ENCODE results near the gene HOTAIR. TPM values are rescaled to one million over a fixed set of nuclear protein-coding genes. Genes with fewer than 3 reads are reported as not detected.

HOTAIR gene
- total RNA-seq, 1 experiment from 2014 or later, result not detected

- no peak for DNase-seq (ENCODE audit: low read depth)
Observed at GRCh38 chr12:53976172-53976822, 1.5 kb upstream of the HOTAIR start.

GRCh38 chr12:53975479-53976152 lies 862 bp upstream of the HOTAIR start:
- DNase-seq (ENCODE audit: low read depth), result no peak

DNA sequence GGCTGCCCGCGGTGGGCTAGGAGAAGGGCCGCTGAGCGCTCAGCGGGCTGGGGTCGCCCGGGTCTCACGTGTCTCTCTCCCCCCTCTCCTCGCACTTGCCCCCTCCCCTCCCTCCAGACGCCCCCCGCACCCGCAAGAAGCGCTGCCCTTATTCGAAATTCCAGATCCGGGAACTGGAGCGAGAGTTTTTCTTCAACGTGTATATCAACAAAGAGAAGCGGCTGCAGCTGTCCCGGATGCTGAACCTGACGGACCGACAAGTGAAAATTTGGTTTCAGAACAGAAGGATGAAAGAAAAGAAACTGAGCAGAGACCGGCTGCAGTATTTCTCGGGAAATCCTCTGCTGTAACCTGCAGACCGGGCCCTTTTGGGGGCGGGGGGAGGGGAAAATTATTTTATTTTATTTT lies 314 bp upstream of the HOTAIR start:
- no peak for DNase-seq (ENCODE audit: low read depth)

GRCh38 chr12:53973236-53974042 lies 1.3 kb downstream of the HOTAIR start:
- peak; percentile 41 for DNase-seq (ENCODE audit: low read depth)

DNA sequence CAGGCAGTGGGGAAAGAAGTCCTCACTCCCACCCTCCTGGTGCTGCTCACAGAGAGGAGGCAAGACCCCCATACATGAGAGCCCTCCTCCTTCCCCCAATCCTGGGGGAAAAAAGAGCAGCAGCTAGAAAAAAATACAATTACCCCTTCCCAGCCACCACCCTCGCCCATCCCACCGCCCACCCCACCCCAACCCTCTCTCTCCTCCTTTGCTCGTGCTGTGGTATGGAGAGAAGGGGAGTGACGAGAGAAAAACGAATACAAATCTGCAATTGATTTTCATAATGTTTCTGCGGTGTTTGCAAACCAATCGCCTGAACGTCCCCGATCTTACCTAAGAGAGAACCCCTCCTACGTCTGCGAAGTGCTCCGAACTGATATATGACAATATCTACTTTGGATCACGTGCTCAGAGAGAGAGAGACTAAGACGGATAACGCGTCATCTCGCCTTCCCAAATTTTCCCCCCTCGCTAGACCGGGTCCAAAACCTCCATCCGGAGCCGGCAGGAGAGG lies 2.0 kb downstream of the HOTAIR start, which contains the start of gene HOXC11:
HOXC11 (plus strand) TSS at position 405 of the 514 bp plus-strand sequence. CDS start 116 bp downstream, outside the sequence.
- DNase-seq (ENCODE audit: low read depth), result no peak

DNA sequence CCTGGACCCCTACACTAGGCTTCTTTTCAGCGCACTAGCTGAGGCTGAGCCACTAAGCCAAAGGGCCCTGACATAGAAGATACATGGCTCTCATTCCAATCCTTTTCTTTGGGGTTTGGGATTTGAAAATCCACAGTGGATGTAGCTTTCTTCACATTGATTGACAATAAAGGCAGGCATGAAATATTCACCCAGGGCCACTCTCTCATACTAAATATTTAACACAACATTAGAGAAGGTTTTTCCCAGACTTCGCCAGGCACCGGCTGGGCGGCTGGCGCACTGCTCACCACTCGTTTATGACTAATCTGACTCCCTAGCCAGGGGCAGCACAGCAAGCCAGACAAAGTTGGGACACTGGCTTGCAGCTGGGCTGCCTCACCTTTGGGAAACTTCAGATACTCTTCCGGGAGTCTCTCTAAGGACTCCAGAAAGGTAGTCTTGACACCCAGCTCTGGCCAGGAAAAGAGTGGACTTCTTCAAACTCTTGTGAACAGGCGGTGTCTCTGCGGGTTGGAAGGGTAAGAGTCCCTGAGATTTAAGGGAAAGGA lies 2.5 kb downstream of the HOTAIR start:
- DNase-seq (ENCODE audit: low read depth), result peak; percentile 65

GRCh38 chr12:53971686-53972085 lies 3.1 kb downstream of the HOTAIR start:
- no peak for DNase-seq (ENCODE audit: low read depth)

DNA sequence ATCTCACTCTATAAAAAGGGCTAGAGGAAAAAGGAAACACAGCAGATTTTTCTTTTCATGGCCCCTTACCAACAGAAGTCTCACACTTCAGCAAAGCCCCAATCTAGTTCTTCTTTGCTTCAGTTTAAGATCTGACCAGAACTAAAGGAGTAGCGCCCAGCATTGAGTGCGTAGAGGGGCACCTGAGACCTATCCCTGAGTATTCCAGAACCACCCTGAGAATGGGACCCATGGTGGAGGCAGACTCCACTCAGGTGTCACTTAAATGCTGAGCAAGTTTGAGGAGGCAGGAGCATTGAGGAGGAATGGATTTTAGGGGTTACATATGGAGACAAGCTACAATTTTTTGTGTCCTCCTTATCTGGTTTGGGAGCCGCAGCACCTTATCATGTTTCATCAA lies 3.6 kb downstream of the HOTAIR start:
- no peak for DNase-seq (ENCODE audit: low read depth)

DNA sequence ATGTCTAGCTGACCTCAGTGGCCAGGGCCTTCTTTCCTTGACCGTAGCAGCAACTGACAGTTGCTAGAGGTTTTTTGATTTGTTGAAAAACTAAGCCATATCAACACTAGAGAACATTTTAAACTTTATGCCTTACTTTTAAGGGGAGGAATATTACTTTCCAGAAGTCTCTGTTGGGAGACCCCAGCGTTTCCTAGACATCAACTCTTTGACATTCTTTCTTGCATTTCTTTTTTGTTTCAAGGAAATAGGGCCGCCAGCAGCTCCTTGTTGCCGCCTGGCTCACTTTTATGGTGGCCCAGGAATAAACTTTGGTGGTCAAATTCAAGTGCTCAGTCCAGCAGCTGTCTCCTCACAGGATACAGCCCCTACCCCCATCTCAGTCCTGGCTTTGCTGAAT lies 4.3 kb downstream of the HOTAIR start:
- DNase-seq (ENCODE audit: low read depth), result no peak

DNA sequence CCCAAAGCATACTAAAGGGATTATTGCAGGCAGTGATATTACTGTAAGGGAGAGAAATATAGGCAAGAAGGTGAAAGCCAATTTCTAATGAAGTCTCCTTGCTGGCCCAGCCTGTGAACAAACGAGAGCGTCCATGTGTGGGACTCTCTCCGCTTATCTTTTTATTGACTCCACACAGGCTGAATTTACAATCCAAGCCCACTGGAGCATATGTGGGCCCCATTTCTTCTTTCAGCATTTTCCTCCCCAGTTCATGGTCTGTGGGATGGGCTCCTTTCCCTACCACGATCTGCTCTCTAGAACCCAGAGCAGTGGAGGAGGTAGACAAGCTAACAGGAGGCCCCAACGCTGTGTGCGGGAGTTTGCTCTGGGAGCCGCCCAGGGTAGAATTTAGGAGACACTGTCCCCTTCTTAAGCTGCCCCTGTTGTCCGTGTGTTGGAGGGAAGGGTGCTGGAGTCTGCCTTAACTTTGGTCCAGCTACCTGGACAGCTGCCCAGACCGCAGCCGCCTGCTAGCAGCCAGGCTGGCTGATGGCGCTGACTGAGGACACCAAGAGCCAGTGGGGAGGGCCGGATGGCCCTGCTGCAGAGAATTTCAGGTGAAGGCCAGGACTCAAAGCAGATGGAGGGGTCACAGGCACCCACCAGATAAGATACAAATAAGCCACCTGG lies 5.0 kb downstream of the HOTAIR start:
- no peak for DNase-seq (ENCODE audit: low read depth)

DNA sequence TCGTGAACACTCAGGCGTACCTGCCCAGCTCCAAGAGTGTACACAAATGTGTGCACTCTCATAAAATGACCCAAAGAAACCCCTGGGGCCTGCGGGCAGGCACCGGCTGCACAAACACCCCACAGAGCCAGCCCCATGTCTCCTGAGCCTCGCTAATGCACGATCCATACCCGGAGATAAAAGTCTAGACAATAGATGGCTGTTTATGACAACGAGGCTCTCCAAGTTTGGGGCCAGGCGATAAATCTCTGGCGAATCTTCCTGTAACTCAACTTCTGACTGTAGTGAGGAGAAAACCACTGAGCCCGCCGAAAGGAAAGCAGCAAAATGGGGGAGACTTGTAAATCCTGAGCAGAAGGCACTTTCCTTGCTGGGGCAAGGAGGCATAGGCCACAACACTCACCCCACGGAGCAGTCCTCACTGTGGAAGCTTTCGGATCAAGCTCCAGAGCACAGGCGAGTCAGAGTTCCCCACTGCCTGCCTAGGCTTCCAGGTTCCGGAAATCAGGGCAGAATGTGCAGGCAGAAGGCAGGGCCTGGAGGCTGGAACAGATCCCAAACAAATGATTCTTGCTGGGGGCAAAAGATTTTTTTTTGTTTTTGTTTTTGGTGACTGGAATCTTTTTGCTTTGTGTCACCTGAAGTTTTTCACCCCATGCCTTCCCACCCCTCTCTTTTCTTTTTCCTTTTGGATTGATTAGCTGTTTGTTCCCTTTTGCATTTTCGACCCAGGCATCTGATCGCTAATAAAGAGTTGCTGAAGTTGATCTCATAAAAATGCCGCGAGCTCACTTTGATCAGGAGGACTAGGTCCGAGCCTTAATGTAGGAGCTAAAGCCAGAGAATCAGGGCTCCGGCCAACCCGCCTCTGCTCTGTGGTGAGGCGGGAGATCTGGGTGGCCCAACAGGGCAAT lies 6.3 kb downstream of the HOTAIR start:
- peak; percentile 11 for DNase-seq (ENCODE audit: low read depth)

- DNase-seq (ENCODE audit: low read depth), result no peak
Observed at GRCh38 chr12:53967421-53967925, 7.3 kb downstream of the HOTAIR start.

GRCh38 chr12:53966385-53967133 lies 8.2 kb downstream of the HOTAIR start:
- DNase-seq (ENCODE audit: low read depth), result no peak

DNA sequence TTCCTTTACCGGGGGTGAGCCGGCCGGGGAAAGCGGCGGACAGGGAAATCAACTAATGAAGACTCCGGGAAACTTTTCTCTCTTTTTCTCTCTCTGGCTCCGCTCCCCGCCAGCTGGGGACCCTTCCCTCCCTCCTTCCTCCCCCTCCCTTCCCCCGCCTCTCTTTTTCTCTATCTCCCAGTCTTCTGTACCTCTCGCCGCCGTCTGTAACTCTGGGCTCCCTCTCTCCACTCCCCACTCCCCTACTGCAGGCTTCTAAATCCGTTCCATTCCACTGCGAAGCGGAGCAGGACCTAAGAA lies 8.7 kb downstream of the HOTAIR start:
- DNase-seq (ENCODE audit: low read depth), result no peak

- no peak for DNase-seq (ENCODE audit: low read depth)
Observed at GRCh38 chr12:53965281-53966084, 9.3 kb downstream of the HOTAIR start.

GRCh38 chr12:53964315-53964713 lies 10.4 kb downstream of the HOTAIR start:
- no peak for DNase-seq (ENCODE audit: low read depth)

- DNase-seq (ENCODE audit: low read depth), result no peak
Observed at GRCh38 chr12:53963434-53964314, 11.1 kb downstream of the HOTAIR start.

GRCh38 chr12:53963005-53963404 lies 11.7 kb downstream of the HOTAIR start:
- DNase-seq (ENCODE audit: low read depth), result no peak
